B cell (primary cell): Measurements from ENCODE around the gene SPPL2C. TPM values are rescaled to one million over a fixed set of nuclear protein-coding genes. Genes with fewer than 3 reads are reported as not detected.

ENCODE experiments used
- ATAC-seq: fragments of 200-7000 bp; cut with Tn5 transposase; one replicate; pipeline ENCODE4 v1.10.0; 2021; ENCODE audit warnings: low read depth, mild to moderate bottlenecking, moderate number of reproducible peaks, moderate library complexity
- CTCF ChIA-PET: fragments of 350-600 bp; sonication (Branson Sonifier 250); formaldehyde crosslinking; loops from one replicate; lab custom pipeline; 2021; ENCODE audit warnings: antibody characterized with exemption, inconsistent platforms; lab: Charles Lee
- POLR2A ChIA-PET: fragments of 350-600 bp; sonication (Branson Sonifier 250); formaldehyde crosslinking; loops from one replicate; lab custom pipeline; 2021; ENCODE audit warnings: antibody characterized with exemption; lab: Charles Lee
- DNase-seq: peaks from one replicate; pipeline ENCODE4 v3.0.0; 2013
- H2AFZ ChIP-seq: 2 replicates; pipeline ENCODE4 v1.6.1; 2012; ENCODE audit warnings: mild to moderate bottlenecking, low read depth, low read length; ENCODE audit not compliant: insufficient read depth, poor library complexity, severe bottlenecking
- H3K27ac ChIP-seq, 2 donors: 1 replicate in 1 of 2; 2 replicates in 1 of 2; pipeline ENCODE4 v1.5.1; 2012 to 2013; ENCODE audit warnings: low read length in 2 of 2, mild to moderate bottlenecking in 2 of 2, moderate library complexity in 1 of 2
- H3K27me3 ChIP-seq, 4 experiments: fragments of 200-600 bp in 1 of 4; sonication (generic) in 1 of 4; replicated peaks in 1 of 4; 1 replicate in 2 of 4; 2 replicates in 2 of 4; pipeline versions ENCODE4 v1.6.1 to v1.7.0; 2013 to 2016; ENCODE audit warnings: low read length in 3 of 4, mild to moderate bottlenecking in 2 of 4, mixed read lengths in 1 of 4, moderate library complexity in 1 of 4; ENCODE audit not compliant: insufficient read depth in 4 of 4, control insufficient read depth in 3 of 4; ENCODE audit errors: control extremely low read depth in 1 of 4
- H3K36me3 ChIP-seq, 2 experiments: replicated peaks in 1 of 2; 1 replicate in 1 of 2; 2 replicates in 1 of 2; pipeline versions ENCODE4 v1.6.1 to v1.7.1; 2013; ENCODE audit warnings: low read length in 1 of 2; ENCODE audit not compliant: insufficient read depth in 2 of 2, control insufficient read depth in 1 of 2; ENCODE audit errors: control extremely low read depth in 1 of 2, extremely low read depth in 1 of 2
- H3K4me1 ChIP-seq, 2 donors: fragments of 200-600 bp in 1 of 2; sonication (generic) in 1 of 2; 1 replicate in 1 of 2; 2 replicates in 1 of 2; pipeline versions ENCODE4 v1.5.1 to v1.6.1; 2013 to 2017; ENCODE audit warnings: low read length in 2 of 2; ENCODE audit not compliant: control insufficient read depth in 2 of 2, insufficient read depth in 2 of 2
- H3K4me2 ChIP-seq: replicated peaks from 2 replicates; pipeline ENCODE3; 2012; ENCODE audit warnings: mild to moderate bottlenecking, low read depth, low read length; ENCODE audit not compliant: poor library complexity, severe bottlenecking
- H3K4me3 ChIP-seq, 5 experiments: fragments of 200-600 bp in 1 of 5; sonication (generic) in 1 of 5; 1 replicate in 3 of 5; 2 replicates in 2 of 5; pipeline versions ENCODE4 v1.5.1 to v1.7.0; 2011 to 2016; ENCODE audit warnings: low read length in 4 of 5, mild to moderate bottlenecking in 4 of 5, low read depth in 2 of 5, control low read depth in 1 of 5, moderate library complexity in 1 of 5; ENCODE audit not compliant: insufficient read depth in 1 of 5; ENCODE audit errors: control extremely low read depth in 1 of 5, extremely low read depth in 1 of 5
- H3K79me2 ChIP-seq: fragments of 200-600 bp; sonication (generic); one replicate; pipeline ENCODE4 v1.6.0; 2016; ENCODE audit warnings: low read length; ENCODE audit not compliant: control insufficient read depth, insufficient read depth
- H3K9ac ChIP-seq: fragments of 200-600 bp; sonication (generic); 2 replicates; pipeline ENCODE4 v1.6.1; 2017; ENCODE audit warnings: mild to moderate bottlenecking, low read length, moderate library complexity
- H3K9me3 ChIP-seq, 3 donors: one replicate each; pipeline versions ENCODE4 v1.6.1 to v1.7.1; 2013; ENCODE audit warnings: low read length in 2 of 3; ENCODE audit not compliant: control insufficient read depth in 2 of 3, insufficient read depth in 1 of 3; ENCODE audit errors: control extremely low read depth in 1 of 3
- H4K20me1 ChIP-seq: 2 replicates; pipeline ENCODE4 v1.6.0; 2012; ENCODE audit warnings: mild to moderate bottlenecking, low read length; ENCODE audit not compliant: insufficient read depth, control insufficient read depth, poor library complexity, severe bottlenecking
- H3K27ac Mint-ChIP-seq: one replicate; pipeline ENCODE4 v1.8.0; 2021; ENCODE audit warnings: mixed read lengths
- H3K27me3 Mint-ChIP-seq: one replicate; pipeline ENCODE4 v1.8.0; 2021; ENCODE audit warnings: mixed read lengths
- H3K4me1 Mint-ChIP-seq: one replicate; pipeline ENCODE4 v1.8.0; 2021; ENCODE audit warnings: mixed read lengths
- H3K4me3 Mint-ChIP-seq: one replicate; pipeline ENCODE4 v1.8.0; 2021; ENCODE audit warnings: mixed read lengths
- H3K9me3 Mint-ChIP-seq: one replicate; pipeline ENCODE4 v1.8.0; 2022; ENCODE audit warnings: mixed read lengths; ENCODE audit not compliant: insufficient read depth
- EZH2 ChIP-seq: IDR thresholded peaks from 2 replicates; pipeline ENCODE4 v1.6.1; 2012; ENCODE audit warnings: borderline replicate concordance, low read depth, mild to moderate bottlenecking, moderate library complexity, low read length; ENCODE audit not compliant: insufficient read depth, poor library complexity, severe bottlenecking
- WGBS: methylation state at CpG from one replicate; pipeline ENCODE4 v1.1.5; 2013; ENCODE audit warnings: missing lambda C conversion rate; ENCODE audit not compliant: insufficient coverage; 5-methylcytosine and 5-hydroxymethylcytosine counted together
- intact Hi-C: fragments of 100-400 bp; cut with micrococcal nuclease; formaldehyde crosslinking; loops from one replicate; pipeline ENCODE4 v1.10.0; 2022
- polyA plus RNA-seq: library from polyadenylated mRNA; depleted of rRNA; stranded (reverse); fragments of >200 nt; gene quantifications from 2 replicates; pipeline ENCODE4 v1.2.3, GENCODE V29; 2012
- total RNA-seq, 2 donors: library from RNA; stranded (reverse); fragments of 120-200 nt in 1 of 2; gene quantifications; 1 replicate in 1 of 2; 2 replicates in 1 of 2; pipeline versions ENCODE4 v1.2.3 to v1.2.4, GENCODE V29; 2013 to 2022
- TF ChIP-seq, protein P1 (sequence below): fragments of 200-600 bp; IDR thresholded peaks from one replicate; pipeline ENCODE4 v1.8.0; 2022; ENCODE audit warnings: antibody characterized with exemption, mild to moderate bottlenecking

SPPL2C gene
- total and polyA plus RNA-seq, 2 donors (not counting 1 experiment from before 2014, with no cell fraction given) = not detected

DNA sequence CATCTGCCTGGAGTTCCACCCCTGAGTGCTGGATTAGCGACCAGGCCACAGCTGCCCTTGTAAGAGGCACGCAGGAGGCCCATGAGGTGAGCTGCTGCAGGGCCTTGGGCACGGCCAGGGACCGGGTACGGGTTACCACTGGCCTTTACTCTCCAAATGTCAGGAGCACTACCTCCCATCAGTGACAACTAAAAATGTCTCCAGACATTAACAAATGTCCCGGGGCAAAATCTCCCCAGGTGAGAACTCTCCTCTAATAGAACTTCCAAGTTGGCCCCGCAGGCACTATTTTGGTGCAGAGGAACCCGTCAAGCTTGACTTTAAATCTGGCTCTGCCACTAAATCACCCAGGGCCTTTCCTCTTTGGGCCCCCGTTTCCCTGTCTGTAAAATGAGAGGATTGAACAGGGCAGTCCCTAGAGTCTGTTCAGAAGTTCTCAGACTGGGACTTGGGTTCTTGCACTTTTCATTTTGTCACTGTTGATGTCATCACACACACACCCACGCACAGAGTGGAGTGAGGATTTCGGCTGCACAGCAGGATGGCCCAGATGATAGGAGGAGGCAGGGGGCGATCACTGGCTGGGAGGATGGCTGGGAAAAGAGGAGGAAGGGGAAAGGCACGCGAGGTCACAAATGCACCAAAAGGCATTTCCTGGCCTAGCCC is 25.1 kb downstream of the SPPL2C start:
- intact Hi-C loops = no loop called here
- Mint-ChIP-seq H3K9me3 (no peaks in the 10 kb centered on the region), H3K4me1 (peaks cover 1% of the 10 kb centered on the region), H3K27me3 (peaks cover 45% of the 10 kb centered on the region), H3K4me3 (no peak overlapping the region), H3K27ac (no peak overlapping the region)
- Histone ChIP-seq H3K79me2 (no peaks in the 10 kb centered on the region), H3K4me1 (no peaks in the 10 kb centered on the region), H2AFZ (no peak overlapping the region), H3K9ac (no peak overlapping the region), H3K9me3 (no peaks in the 10 kb centered on the region), H3K4me2 (no peak overlapping the region), H3K36me3 (no peaks in the 10 kb centered on the region), H3K4me3 (no peak overlapping the region), H3K27me3 (peaks cover 0 to 6% (median 2%) of the 10 kb centered on the region in 4 experiments), H3K27ac (no peak overlapping the region), H4K20me1 (no peaks in the 10 kb centered on the region)
- ATAC-seq = no peak
- POLR2A ChIA-PET = no interaction called here
- no peak for DNase-seq
- CTCF ChIA-PET = no interaction called here
- 80% methylated on average over 10 of the region's 14 CpGs for WGBS
- TF ChIP-seq, protein P1, sequence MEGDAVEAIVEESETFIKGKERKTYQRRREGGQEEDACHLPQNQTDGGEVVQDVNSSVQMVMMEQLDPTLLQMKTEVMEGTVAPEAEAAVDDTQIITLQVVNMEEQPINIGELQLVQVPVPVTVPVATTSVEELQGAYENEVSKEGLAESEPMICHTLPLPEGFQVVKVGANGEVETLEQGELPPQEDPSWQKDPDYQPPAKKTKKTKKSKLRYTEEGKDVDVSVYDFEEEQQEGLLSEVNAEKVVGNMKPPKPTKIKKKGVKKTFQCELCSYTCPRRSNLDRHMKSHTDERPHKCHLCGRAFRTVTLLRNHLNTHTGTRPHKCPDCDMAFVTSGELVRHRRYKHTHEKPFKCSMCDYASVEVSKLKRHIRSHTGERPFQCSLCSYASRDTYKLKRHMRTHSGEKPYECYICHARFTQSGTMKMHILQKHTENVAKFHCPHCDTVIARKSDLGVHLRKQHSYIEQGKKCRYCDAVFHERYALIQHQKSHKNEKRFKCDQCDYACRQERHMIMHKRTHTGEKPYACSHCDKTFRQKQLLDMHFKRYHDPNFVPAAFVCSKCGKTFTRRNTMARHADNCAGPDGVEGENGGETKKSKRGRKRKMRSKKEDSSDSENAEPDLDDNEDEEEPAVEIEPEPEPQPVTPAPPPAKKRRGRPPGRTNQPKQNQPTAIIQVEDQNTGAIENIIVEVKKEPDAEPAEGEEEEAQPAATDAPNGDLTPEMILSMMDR = no peak
- TF ChIP-seq EZH2 = no peak

DNA sequence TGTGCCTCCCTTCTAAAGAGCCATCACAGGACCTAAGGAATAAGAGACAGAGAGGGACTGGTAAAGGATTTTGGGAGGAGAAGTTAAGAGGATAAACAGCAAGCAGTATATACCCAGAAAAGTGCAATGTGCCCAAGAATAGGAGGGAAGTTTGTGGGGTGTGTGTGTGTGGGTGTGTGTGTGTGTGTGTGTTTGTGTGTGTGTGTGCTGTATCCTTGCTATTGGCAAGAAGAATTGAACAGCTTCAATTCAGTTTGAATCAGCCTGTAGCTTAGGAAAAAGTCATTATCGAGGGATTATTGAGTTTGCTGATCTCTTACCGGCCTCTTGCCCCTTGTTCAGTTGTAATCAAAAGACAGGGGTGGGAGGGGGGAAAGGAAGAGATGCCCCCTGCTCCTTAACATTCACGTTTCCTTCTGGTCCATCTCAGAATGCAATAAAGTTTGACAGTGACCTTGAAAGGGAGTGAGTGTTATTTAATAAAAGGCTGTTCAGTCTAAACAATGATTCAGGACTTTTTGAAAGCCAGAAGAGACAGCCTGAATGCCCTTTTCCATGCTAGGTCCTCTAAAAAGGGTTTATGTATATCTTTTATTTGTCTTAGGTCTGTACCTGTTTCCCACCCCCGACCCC is 25.8 kb downstream of the SPPL2C start:
- Histone ChIP-seq H3K4me3 (no peak overlapping the region), H3K27ac (no peak overlapping the region), H3K4me1 (no peaks in the 10 kb centered on the region), H3K9ac (no peak overlapping the region), H2AFZ (no peak overlapping the region), H4K20me1 (no peaks in the 10 kb centered on the region), H3K36me3 (no peaks in the 10 kb centered on the region), H3K27me3 (peaks cover 0 to 5% (median 2%) of the 10 kb centered on the region in 4 experiments), H3K4me2 (no peak overlapping the region), H3K79me2 (no peaks in the 10 kb centered on the region), H3K9me3 (no peaks in the 10 kb centered on the region)
- peaks cover 40% of the 10 kb centered on the region for H3K27me3 Mint-ChIP-seq
- WGBS = 80% methylated on average over 1 of the region's 4 CpGs
- TF ChIP-seq EZH2 = no peak
- TF ChIP-seq, protein P1 = no peak
- ChIA-PET POLR2A (no interaction called here), CTCF (interaction anchor here (1.0 kb wide), 1 partner anchor 38 kb away, joined by 3 read pairs; no protein-coding TSS in a partner anchor)
- H3K9me3 Mint-ChIP-seq = no peaks in the 10 kb centered on the region
- DNase-seq = no peak
- H3K4me1 Mint-ChIP-seq = peaks cover 1% of the 10 kb centered on the region
- no peak for ATAC-seq
- no peak overlapping the region for H3K4me3 Mint-ChIP-seq
- intact Hi-C loops = no loop called here
- H3K27ac Mint-ChIP-seq = no peak overlapping the region
